Measurements from ENCODE around the gene HES3. TPM values are rescaled to one million over a fixed set of nuclear protein-coding genes. Genes with fewer than 3 reads are reported as not detected.

Gene HES3
- polyA plus RNA-seq, 1 experiment: not detected

DNA sequence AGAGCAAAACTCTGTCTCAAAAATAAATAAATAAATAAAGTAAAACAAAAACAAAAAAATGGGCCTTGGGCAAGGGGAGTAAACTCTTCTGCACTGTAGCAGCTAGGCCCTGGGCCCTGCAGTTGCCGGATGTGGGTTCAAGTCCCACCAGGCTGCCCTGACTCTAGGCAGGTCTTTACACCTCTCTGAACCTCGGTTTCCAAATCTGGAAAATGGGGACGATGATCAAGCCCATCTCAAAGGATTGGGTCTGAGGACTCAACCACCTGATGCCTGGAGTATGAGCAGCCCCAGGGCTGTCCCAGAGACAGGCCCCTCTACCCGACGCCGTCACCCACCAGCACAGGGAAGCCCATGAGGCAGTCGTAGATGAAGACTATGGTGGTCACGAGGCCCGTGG lies 9.4 kb downstream of the HES3 start:
- Histone ChIP-seq H3K9me3 (ENCODE audit: control insufficient read depth, insufficient read depth, low read length) (peaks cover 3% of the 10 kb centered on the region; the same call in 1 of the 2 replicates), H3K4me3 (ENCODE audit: low read depth, low read length) (no peak overlapping the region), H3K27me3 (ENCODE audit: control insufficient read depth, insufficient read depth, low read length) (peaks cover 11% of the 10 kb centered on the region), H3K27ac (ENCODE audit: low read depth, low read length) (no peak overlapping the region)
- POLR2A ChIA-PET: no interaction called here
- DNase-seq (ENCODE audit: low read depth, low spot score): no peak
- TF ChIP-seq, protein P1, sequence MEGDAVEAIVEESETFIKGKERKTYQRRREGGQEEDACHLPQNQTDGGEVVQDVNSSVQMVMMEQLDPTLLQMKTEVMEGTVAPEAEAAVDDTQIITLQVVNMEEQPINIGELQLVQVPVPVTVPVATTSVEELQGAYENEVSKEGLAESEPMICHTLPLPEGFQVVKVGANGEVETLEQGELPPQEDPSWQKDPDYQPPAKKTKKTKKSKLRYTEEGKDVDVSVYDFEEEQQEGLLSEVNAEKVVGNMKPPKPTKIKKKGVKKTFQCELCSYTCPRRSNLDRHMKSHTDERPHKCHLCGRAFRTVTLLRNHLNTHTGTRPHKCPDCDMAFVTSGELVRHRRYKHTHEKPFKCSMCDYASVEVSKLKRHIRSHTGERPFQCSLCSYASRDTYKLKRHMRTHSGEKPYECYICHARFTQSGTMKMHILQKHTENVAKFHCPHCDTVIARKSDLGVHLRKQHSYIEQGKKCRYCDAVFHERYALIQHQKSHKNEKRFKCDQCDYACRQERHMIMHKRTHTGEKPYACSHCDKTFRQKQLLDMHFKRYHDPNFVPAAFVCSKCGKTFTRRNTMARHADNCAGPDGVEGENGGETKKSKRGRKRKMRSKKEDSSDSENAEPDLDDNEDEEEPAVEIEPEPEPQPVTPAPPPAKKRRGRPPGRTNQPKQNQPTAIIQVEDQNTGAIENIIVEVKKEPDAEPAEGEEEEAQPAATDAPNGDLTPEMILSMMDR (IDR thresholded peaks at IDR 0.05; ENCODE audit: low read depth, low read length): no peak
- CTCF ChIA-PET: no interaction called here

DNA sequence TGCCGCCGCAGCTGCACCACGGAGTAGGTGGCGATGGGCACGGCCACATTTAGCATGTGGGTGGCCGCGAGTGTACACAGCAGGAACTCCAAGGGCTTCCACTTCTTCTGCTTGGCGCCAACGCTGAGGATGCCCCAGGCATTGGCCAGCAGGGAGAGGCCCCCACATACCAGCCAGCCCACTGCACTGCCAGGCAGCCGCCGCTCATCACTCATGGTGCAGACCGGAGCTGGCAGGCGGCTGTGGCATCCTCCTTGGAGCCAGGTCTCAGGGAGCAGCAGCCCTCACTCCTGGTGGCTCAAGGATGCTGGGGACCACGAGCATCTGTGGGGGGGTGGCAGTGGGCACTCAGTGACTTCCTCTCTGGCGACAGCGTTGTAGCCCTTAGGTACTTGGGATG lies 10.7 kb downstream of the HES3 start:
- ChIA-PET POLR2A (no interaction called here), CTCF (no interaction called here)
- Histone ChIP-seq H3K27me3 (ENCODE audit: control insufficient read depth, insufficient read depth, low read length) (peaks cover 8% of the 10 kb centered on the region), H3K4me3 (ENCODE audit: low read depth, low read length) (no peak overlapping the region), H3K9me3 (ENCODE audit: control insufficient read depth, insufficient read depth, low read length) (peaks cover 3% of the 10 kb centered on the region; the same call in 1 of the 2 replicates), H3K27ac (ENCODE audit: low read depth, low read length) (no peak overlapping the region)
- DNase-seq (ENCODE audit: low read depth, low spot score): no peak
- TF ChIP-seq, protein P1 (IDR thresholded peaks at IDR 0.05; ENCODE audit: low read depth, low read length): no peak

- no peak for DNase-seq (ENCODE audit: low read depth, low spot score)
- Histone ChIP-seq H3K27me3 (ENCODE audit: control insufficient read depth, insufficient read depth, low read length) (no peaks in the 10 kb centered on the region), H3K4me3 (ENCODE audit: low read depth, low read length) (no peak overlapping the region), H3K9me3 (ENCODE audit: control insufficient read depth, insufficient read depth, low read length) (no peaks in the 10 kb centered on the region; the same call in 1 of the 2 replicates), H3K27ac (ENCODE audit: low read depth, low read length) (no peak overlapping the region)
- TF ChIP-seq, protein P1 (IDR thresholded peaks at IDR 0.05; ENCODE audit: low read depth, low read length): no peak
- POLR2A ChIA-PET: no interaction called here
- CTCF ChIA-PET: interaction anchor here (1.5 to 1.6 kb wide), 2 partner anchors 10 to 12 kb away, joined by 5 to 11 read pairs; no protein-coding TSS in a partner anchor
Observed at GRCh38 chr1:6256645-6257044, 12.7 kb downstream of the HES3 start.

GRCh38 chr1:6257541-6258069 lies 13.6 kb downstream of the HES3 start:
- DNase-seq (ENCODE audit: low read depth, low spot score): no peak
- POLR2A ChIA-PET: no interaction called here
- Histone ChIP-seq H3K4me3 (ENCODE audit: low read depth, low read length) (no peak overlapping the region), H3K27me3 (ENCODE audit: control insufficient read depth, insufficient read depth, low read length) (no peaks in the 10 kb centered on the region), H3K27ac (ENCODE audit: low read depth, low read length) (no peak overlapping the region), H3K9me3 (ENCODE audit: control insufficient read depth, insufficient read depth, low read length) (no peaks in the 10 kb centered on the region; the same call in 1 of the 2 replicates)
- CTCF ChIA-PET: interaction anchor here (1.8 kb wide), 1 partner anchor 11 kb away, joined by 8 read pairs; no protein-coding TSS in a partner anchor
- TF ChIP-seq, protein P1 (IDR thresholded peaks at IDR 0.05; ENCODE audit: low read depth, low read length): no peak

DNA sequence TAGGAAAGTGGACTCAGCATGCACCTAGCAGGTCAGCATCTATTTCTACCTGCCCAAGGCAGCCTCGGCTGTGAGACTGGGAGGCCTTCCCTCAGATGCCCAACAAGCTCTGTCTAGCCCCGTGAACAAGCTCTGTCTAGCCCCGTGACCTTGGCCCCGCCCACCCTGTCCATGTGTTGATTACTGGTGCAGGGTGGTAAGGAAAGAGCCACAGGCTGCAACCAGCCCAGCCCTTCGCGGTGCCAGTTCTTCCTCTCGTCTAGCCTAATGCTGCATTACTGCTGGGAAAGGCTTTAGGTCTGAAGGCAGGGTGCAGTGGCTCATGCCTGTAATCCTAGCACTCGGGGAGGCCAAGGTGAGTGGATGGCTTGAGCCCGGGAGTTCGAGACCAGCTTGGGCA lies 14.7 kb downstream of the HES3 start:
- no peak overlapping the region for H3K27ac ChIP-seq (ENCODE audit: low read depth, low read length)
- POLR2A ChIA-PET: no interaction called here
- TF ChIP-seq, protein P1 (IDR thresholded peaks at IDR 0.05; ENCODE audit: low read depth, low read length): no peak
- H3K27me3 ChIP-seq (ENCODE audit: control insufficient read depth, insufficient read depth, low read length): no peaks in the 10 kb centered on the region
- CTCF ChIA-PET: interaction anchor here (1.8 kb wide), 1 partner anchor 12 kb away, joined by 8 read pairs; no protein-coding TSS in a partner anchor
- no peaks in the 10 kb centered on the region; the same call in 1 of the 2 replicates for H3K9me3 ChIP-seq (ENCODE audit: control insufficient read depth, insufficient read depth, low read length)
- DNase-seq (ENCODE audit: low read depth, low spot score): no peak
- H3K4me3 ChIP-seq (ENCODE audit: low read depth, low read length): no peak overlapping the region

Measured in AG04450 (cell line).